DOHH2 (cell line): ENCODE data around the gene CRTC3.
"Not testable (repeated sequence)": the region's sequence is repeated elsewhere in the genome, so short reads cannot be mapped to it uniquely, and the experiment has no call there.

Experiments used
- H3F3A ChIP-seq: fragments of 200-600 bp; sonication (generic), shearing (Covaris generic); 2 replicates; pipeline ENCODE4 v1.6.0; 2016; ENCODE audit warnings: antibody characterized with exemption, mild to moderate bottlenecking; ENCODE audit not compliant: control insufficient read depth, insufficient read depth
- H3K27ac ChIP-seq: fragments of 200-600 bp; sonication (generic); 2 replicates; pipeline ENCODE4 v1.5.1; 2014; ENCODE audit warnings: low read depth, mild to moderate bottlenecking, low read length, moderate library complexity
- H3K27me3 ChIP-seq: fragments of 200-600 bp; sonication (generic); 2 replicates; pipeline ENCODE4 v1.6.1; 2014; ENCODE audit warnings: mild to moderate bottlenecking, low read length, mixed read lengths; ENCODE audit not compliant: control insufficient read depth
- H3K36me3 ChIP-seq: fragments of 200-600 bp; sonication (generic); 2 replicates; pipeline ENCODE4 v1.6.1; 2014; ENCODE audit warnings: mild to moderate bottlenecking, low read length, moderate library complexity, mixed read lengths; ENCODE audit not compliant: control insufficient read depth
- H3K4me1 ChIP-seq: fragments of 200-600 bp; sonication (generic); 2 replicates; pipeline ENCODE4 v1.6.1; 2014; ENCODE audit warnings: mild to moderate bottlenecking, low read length, mixed read lengths; ENCODE audit not compliant: control insufficient read depth
- H3K4me2 ChIP-seq: fragments of 200-600 bp; sonication (generic); 2 replicates; pipeline ENCODE4 v1.6.0; 2014; ENCODE audit warnings: mild to moderate bottlenecking, low read length, moderate library complexity
- H3K4me3 ChIP-seq: fragments of 200-600 bp; sonication (generic); 2 replicates; pipeline ENCODE4 v1.5.1; 2014; ENCODE audit warnings: mild to moderate bottlenecking, low read length, mixed read lengths
- H3K79me2 ChIP-seq: fragments of 200-600 bp; sonication (generic); 2 replicates; pipeline ENCODE4 v1.6.1; 2014; ENCODE audit warnings: mild to moderate bottlenecking, low read length, mixed read lengths; ENCODE audit not compliant: control insufficient read depth
- H3K9me2 ChIP-seq: fragments of 200-600 bp; sonication (generic); replicated peaks from 2 replicates; pipeline ENCODE4 v1.6.1; 2014; ENCODE audit warnings: mild to moderate bottlenecking, low read length, mixed read lengths; ENCODE audit not compliant: control insufficient read depth
- H3K9me3 ChIP-seq: fragments of 200-600 bp; sonication (generic); 2 replicates; pipeline ENCODE4 v1.6.1; 2014; ENCODE audit warnings: antibody characterized with exemption, low read length, mixed read lengths; ENCODE audit not compliant: control insufficient read depth, insufficient read depth
- H4K20me1 ChIP-seq: fragments of 200-600 bp; sonication (generic); 2 replicates; pipeline ENCODE4 v1.6.0; 2014; ENCODE audit warnings: low read depth, mild to moderate bottlenecking, antibody characterized with exemption, low read length, moderate library complexity; ENCODE audit not compliant: control insufficient read depth, insufficient read depth
- EZH2phosphoT487 ChIP-seq: fragments of 200-600 bp; sonication (generic); IDR thresholded peaks from 2 replicates; pipeline ENCODE4 v1.6.1; 2017; ENCODE audit warnings: borderline replicate concordance, mild to moderate bottlenecking, antibody characterized with exemption, low read length, moderate library complexity, mixed read lengths
- TF ChIP-seq, protein P1 (sequence below): fragments of 200-600 bp; sonication (generic); IDR thresholded peaks from one replicate; pipeline ENCODE4 v1.5.1; 2014; ENCODE audit warnings: antibody characterized with exemption, mild to moderate bottlenecking, low read depth, low read length; ENCODE audit not compliant: poor library complexity, severe bottlenecking

CRTC3 gene

DNA sequence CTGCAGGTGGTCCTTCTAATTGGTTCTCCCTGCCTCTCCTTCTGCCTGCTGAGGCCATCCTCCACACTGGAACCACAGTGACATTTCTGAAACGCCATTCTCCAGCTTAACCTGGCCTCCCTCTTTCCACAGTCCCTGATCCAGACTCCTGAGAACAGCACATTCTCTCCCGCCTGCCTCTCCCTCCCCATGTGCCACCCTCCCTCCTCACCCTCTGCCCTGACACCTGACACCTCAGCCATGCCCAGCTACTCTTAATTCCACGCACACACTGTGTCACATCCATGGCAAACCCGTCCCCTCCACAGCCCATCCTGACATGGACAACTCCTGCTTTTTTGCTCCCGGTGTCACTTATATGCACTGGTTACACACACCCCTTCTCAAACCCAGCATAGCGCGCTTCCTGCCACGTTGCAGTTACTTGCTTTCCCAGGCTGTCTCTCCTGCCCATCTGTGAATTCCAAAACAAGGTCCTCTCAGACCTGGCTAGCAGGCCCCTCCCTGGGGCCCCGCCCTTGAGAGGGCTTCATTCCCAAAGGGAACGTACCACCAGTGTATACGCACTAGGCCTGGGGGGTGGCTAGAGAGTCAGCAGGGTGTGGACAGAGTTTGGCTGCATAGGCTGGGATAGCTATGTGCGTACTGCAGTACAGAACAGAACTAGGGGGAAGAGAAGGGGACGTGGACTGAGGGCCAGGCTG, 94.7 kb downstream of the CRTC3 start:
- Histone ChIP-seq H3K27me3 (no peaks in the 10 kb centered on the region), H3K27ac (no peak overlapping the region), H3K79me2 (no peaks in the 10 kb centered on the region), H3K4me3 (no peak overlapping the region), H3K36me3 (peaks cover 31% of the 10 kb centered on the region), H3K9me2 (no peaks in the 10 kb centered on the region), H4K20me1 (no peaks in the 10 kb centered on the region), H3K9me3 (no peaks in the 10 kb centered on the region), H3K4me2 (no peak overlapping the region), H3F3A (peaks cover 2% of the 10 kb centered on the region; the same call in 1 of the 2 replicates), H3K4me1 (peaks cover 16% of the 10 kb centered on the region)
- no peak for TF ChIP-seq EZH2phosphoT487

DNA sequence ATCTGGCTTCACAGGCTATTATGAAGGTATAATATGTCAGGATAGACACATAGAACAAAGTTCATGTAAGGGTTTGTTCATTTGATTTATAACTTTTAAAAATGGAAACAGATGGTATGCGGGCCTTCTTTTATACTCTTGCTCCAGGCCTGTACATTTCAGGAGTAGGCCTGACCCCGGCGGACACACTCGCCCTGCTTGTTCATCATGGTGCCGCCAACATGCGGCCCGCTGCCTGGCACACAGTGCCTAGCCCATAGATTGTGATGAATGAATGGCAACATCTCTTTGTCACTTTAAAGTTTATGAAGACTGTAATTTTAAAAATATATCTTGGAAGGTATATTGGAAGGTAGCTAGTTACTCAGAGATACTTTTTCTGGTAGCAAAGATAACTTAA, 95.3 kb downstream of the CRTC3 start:
- no peaks in the 10 kb centered on the region for H3K79me2 ChIP-seq
- H3K4me3 ChIP-seq, result no peak overlapping the region
- no peaks in the 10 kb centered on the region for H3K9me3 ChIP-seq

DNA sequence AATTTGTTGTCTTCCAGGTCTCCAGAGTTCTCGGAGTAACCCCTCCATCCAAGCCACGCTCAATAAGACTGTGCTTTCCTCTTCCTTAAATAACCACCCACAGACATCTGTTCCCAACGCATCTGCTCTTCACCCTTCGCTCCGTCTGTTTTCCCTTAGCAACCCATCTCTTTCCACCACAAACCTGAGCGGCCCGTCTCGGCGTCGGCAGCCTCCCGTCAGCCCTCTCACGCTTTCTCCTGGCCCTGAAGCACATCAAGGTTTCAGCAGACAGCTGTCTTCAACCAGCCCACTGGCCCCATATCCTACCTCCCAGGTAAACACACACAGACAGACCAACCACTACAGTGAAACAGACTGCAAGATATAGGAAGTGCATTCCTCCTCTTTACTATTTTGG, 99.5 kb downstream of the CRTC3 start:
- H3K4me3 ChIP-seq, result no peak overlapping the region
- H3K27me3 ChIP-seq, result no peaks in the 10 kb centered on the region
- no peaks in the 10 kb centered on the region for H3K4me1 ChIP-seq
- H3K4me2 ChIP-seq, result no peak overlapping the region
- H3K9me3 ChIP-seq, result no peaks in the 10 kb centered on the region
- no peaks in the 10 kb centered on the region for H3K79me2 ChIP-seq
- peaks cover 46% of the 10 kb centered on the region for H3K36me3 ChIP-seq
- no peaks in the 10 kb centered on the region for H3K9me2 ChIP-seq
- no peak overlapping the region for H3K27ac ChIP-seq
- no peaks in the 10 kb centered on the region for H4K20me1 ChIP-seq
- no peaks in the 10 kb centered on the region; the same call in 1 of the 2 replicates for H3F3A ChIP-seq
- no peak for TF ChIP-seq EZH2phosphoT487
- TF ChIP-seq, protein P1, sequence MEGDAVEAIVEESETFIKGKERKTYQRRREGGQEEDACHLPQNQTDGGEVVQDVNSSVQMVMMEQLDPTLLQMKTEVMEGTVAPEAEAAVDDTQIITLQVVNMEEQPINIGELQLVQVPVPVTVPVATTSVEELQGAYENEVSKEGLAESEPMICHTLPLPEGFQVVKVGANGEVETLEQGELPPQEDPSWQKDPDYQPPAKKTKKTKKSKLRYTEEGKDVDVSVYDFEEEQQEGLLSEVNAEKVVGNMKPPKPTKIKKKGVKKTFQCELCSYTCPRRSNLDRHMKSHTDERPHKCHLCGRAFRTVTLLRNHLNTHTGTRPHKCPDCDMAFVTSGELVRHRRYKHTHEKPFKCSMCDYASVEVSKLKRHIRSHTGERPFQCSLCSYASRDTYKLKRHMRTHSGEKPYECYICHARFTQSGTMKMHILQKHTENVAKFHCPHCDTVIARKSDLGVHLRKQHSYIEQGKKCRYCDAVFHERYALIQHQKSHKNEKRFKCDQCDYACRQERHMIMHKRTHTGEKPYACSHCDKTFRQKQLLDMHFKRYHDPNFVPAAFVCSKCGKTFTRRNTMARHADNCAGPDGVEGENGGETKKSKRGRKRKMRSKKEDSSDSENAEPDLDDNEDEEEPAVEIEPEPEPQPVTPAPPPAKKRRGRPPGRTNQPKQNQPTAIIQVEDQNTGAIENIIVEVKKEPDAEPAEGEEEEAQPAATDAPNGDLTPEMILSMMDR, result no peak

More for the DNA sequence above, 95.3 kb downstream of the CRTC3 start:
- Histone ChIP-seq H3K27ac (no peak overlapping the region), H3K9me2 (no peaks in the 10 kb centered on the region), H3K4me2 (no peak overlapping the region), H3K27me3 (no peaks in the 10 kb centered on the region), H3K4me1 (peaks cover 10% of the 10 kb centered on the region), H3F3A (0 out of 2 replicates have a peak, but pooled peaks cover 2% of the 10 kb centered on the region), H3K36me3 (peaks cover 32% of the 10 kb centered on the region), H4K20me1 (no peaks in the 10 kb centered on the region)
- TF ChIP-seq, protein P1, result no peak
- TF ChIP-seq EZH2phosphoT487, result no peak

DNA sequence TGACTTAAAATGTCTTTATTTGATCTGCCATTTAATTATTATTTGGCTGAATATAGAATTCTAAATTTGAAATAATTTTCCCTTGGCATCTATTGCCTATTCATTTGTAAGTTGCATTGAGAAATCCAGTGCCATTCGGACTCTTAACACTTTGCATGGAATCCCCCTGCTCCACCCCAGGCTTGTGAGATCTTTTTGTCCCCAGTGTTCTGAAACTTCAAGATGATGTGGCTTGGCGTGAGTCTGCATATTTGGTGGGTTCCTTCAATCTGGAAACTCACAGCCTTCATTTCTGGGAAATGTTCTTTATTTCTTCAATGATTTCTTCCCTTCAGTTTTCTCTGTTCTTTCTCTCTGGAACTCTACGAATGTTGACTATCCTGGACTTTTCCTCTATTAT, 103.6 kb downstream of the CRTC3 start:
- Histone ChIP-seq H3K4me3 (no peak overlapping the region), H3K4me2 (no peak overlapping the region), H3K27ac (no peak overlapping the region), H3K4me1 (no peaks in the 10 kb centered on the region), H4K20me1 (no peaks in the 10 kb centered on the region), H3K79me2 (no peaks in the 10 kb centered on the region), H3K27me3 (no peaks in the 10 kb centered on the region), H3F3A (no peaks in the 10 kb centered on the region; the same call in 1 of the 2 replicates), H3K9me3 (no peaks in the 10 kb centered on the region), H3K36me3 (peaks cover 48% of the 10 kb centered on the region), H3K9me2 (no peaks in the 10 kb centered on the region)
- no peak for TF ChIP-seq EZH2phosphoT487
- TF ChIP-seq, protein P1, result no peak

DNA sequence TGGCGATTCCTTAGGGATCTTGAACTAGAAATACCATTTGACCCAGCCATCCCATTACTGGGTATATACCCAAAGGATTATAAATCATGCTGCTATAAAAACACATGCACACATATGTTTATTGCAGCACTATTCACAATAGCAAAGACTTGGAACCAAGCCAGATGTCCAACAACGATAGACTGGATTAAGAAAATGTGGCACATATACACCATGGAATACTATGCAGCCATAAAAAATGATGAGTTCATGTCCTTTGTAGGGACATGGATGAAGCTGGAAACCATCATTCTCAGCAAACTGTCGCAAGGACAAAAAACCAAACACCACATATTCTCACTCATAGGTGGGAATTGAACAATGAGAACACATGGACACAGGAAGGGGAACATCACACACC, 107.3 kb downstream of the CRTC3 start:
- not testable (repeated sequence) for H3F3A ChIP-seq, H3K4me1 ChIP-seq, H3K79me2 ChIP-seq, H3K9me3 ChIP-seq, H4K20me1 ChIP-seq, H3K4me2 ChIP-seq, H3K27ac ChIP-seq, H3K9me2 ChIP-seq, H3K4me3 ChIP-seq, H3K27me3 ChIP-seq
- peaks cover 38% of the 10 kb centered on the region for H3K36me3 ChIP-seq
